GM19397 (cell line): ENCODE results near the gene NGRN.

Experiments used
- ATAC-seq: cut with Tn5 transposase; IDR thresholded peaks from one replicate; pipeline ENCODE4 v1.9.1; 2021; ENCODE audit warnings: mild to moderate bottlenecking, moderate library complexity; ENCODE audit not compliant: unreplicated experiment

The NGRN gene, protein sequence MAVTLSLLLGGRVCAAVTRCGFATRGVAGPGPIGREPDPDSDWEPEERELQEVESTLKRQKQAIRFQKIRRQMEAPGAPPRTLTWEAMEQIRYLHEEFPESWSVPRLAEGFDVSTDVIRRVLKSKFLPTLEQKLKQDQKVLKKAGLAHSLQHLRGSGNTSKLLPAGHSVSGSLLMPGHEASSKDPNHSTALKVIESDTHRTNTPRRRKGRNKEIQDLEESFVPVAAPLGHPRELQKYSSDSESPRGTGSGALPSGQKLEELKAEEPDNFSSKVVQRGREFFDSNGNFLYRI

DNA sequence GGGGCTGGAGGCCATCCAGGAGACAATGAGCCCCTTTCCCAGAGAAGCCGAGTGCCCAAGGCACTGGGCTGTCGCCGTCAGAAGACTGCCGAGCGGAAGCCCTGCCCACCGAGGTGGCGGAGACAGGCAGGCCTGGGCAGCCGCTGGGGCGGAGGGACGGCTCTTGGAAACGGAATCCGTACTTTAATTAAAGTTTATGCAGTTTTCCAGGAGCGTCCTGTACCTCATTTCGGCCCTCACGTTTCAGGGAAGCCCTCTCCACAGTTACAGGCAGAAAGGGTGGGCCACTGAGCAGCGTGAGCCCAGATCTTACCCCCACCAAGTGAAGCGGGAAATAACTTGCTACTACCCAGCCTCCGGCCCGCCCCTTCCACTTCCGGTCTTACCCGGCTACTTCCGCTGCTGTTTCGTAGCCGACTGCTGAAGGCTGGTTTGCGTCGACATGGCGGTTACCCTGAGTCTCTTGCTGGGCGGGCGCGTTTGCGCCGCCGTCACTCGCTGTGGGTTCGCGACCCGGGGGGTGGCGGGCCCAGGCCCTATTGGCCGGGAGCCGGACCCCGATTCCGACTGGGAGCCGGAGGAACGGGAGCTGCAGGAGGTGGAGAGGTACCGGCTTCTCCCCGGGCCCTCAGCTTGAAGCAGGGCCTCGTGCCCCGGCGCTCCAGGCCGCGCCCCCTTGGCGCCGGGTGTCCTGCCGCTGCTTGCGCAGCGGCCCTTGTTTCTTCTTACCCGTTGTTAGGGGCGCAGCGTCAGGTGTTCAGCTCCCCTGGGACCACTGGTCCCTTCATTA, at the start of gene NGRN:
TSS of gene NGRN (plus strand) at position 402 of the 790 bp plus-strand sequence. CDS start at position 443, 41 bp downstream.
- peak; percentile 91 for ATAC-seq

- ATAC-seq, result no peak
Measured at GRCh38 chr15:90217671-90218394, 47.6 kb upstream of the NGRN start.

DNA sequence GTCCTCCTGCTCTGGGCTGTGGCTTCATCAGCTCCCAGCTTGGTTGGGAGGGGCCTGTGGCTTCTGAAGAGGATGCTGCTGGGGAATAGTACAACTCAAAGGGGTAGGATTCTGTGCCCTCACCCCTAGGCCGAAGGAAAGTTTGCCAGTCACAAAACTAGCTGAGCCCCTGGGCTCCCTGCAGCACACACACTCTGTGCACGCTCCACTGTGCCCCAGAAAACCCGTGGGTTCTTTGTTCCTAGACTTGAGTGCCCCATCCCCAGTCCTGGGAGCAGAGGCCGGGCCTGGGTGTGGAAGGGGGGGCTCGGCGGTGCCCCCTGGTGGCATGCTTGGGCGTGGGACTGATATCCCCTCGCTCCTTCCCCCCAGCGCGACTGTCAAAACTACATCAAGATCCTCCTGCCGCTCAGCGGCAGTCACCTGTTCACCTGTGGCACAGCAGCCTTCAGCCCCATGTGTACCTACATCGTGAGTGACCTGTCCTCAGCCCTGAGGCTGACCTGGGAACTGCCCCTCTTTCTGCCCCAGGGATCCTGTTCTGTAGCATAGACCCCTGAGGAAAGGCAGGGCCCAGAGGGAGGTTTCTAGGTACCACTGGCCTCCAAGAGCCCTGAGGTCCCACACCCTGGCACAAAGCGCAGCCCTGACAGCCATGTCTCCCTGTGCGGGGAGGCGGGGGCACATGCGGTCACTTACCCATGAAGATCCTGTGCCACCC, 45.9 kb upstream of the NGRN start:
- ATAC-seq, result no peak

DNA sequence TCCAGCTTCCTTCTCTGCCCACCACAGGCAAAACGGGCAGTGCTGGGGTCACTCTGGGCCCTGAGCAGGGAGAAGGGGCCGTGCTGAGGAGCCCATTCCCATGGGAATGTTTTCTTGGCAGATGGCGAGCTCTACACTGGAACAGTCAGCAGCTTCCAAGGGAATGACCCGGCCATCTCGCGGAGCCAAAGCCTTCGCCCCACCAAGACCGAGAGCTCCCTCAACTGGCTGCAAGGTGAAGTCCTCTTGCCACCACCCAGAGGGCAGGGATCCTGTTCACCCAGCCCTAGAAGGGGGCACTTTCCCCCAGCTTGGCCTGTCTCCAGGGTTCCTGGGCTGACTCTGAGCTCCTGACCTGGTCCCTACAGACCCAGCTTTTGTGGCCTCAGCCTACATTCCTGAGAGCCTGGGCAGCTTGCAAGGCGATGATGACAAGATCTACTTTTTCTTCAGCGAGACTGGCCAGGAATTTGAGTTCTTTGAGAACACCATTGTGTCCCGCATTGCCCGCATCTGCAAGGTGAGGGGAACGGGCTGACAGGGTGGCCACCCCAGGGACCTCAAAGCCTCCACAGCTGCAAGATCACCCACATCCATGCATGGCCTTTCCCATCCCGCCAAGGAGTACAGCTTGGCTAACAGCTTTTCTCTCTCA, 44.1 kb upstream of the NGRN start:
- no peak for ATAC-seq

DNA sequence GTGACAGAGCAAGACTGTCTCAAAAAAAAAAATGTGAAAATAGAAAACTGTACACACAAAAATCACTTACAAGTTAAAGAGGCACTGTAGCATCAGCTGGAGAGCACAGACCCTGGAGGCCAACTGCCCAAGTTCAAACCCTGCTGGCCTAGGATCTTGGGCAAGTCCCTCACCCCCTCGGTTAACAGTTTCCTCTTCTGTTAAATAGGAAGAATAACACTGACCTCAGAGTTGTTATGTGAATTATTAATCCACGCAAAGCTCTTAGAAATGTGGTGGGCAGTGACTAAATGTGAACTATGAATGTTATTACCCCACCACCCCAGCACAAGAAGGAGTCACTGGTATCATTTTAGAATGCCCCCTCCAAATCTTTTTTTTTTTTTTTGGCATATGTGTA, 42.9 kb upstream of the NGRN start:
- no peak for ATAC-seq

- ATAC-seq, result no peak
Measured at GRCh38 chr15:90223441-90224165, 41.9 kb upstream of the NGRN start.

- no peak for ATAC-seq
Measured at GRCh38 chr15:90225047-90225446, 40.4 kb upstream of the NGRN start.

GRCh38 chr15:90225504-90226234, 39.8 kb upstream of the NGRN start:
- no peak for ATAC-seq

- ATAC-seq, result no peak
Measured at GRCh38 chr15:90227336-90227735, 38.1 kb upstream of the NGRN start.

- ATAC-seq, result no peak
Measured at GRCh38 chr15:90227816-90228772, 37.4 kb upstream of the NGRN start.

GRCh38 chr15:90228960-90229359, 36.5 kb upstream of the NGRN start:
- ATAC-seq, result no peak

- ATAC-seq, result no peak
Measured at GRCh38 chr15:90230071-90230494, 35.4 kb upstream of the NGRN start.

DNA sequence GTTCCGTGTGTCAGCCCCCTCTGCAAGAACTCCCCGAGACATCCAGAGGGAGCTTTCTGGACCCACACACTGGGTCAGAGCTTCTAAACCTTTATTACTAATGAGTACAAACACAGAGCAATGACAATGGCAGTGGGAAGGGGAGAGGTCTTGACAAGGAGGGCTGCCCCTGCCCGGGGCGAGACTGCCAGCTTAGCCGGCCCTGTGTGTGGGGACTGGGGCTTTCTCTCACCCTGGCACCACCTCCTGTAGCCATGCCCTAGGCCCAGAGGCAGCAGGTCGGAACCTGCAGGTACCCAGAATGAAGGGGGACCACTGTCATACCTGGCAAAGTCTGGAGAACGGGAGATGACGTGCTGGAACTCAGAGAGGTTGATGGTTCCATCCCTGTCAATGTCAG, 34.9 kb upstream of the NGRN start:
- no peak for ATAC-seq

DNA sequence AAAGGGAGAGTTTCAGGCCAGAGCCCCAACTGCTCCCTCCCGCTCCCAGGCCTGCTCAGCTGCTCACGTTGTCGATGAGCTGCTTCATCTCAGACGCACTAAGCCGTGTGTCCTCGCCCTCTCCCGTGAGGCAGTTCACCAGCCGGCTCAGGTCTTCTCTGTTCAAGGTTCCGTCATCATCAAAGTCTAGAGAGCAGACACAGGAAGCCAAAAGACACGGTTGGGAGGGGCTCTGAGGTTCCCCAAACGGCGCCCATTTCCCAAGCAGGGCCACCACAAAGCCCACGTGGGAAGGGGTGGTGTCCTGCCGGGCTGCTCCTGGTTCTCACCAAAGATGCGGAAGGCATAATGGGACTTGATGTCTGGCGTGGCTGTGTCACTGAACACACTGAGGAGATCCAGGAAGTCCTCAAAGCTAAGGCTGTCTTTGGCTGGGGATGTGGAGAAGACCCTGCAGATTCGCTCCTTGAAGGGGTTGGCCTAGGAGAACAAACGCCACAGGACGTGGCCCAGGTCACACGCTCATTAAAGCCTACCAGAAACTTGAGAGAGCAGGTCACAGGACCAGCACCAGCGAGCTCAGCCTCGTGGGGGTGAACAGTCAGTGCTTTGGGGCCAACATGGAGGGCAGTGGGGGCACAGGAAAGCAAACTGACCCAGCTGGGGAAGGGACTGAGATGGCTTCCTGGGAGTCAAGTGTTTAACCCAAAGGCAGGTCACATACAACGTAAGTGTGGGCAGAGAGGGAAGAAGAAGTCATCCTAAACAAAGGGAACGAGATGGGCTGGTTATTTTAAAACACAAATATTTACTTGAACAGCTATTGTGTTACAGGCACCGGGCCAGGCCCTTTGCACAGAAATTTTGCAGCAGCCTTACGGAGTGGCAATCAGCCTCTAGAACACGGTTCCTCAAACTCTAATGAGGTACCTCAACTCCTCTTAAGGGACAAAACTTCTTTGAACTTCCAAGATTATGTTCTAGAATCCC, 34.1 kb upstream of the NGRN start:
- ATAC-seq, result no peak

- no peak for ATAC-seq
Measured at GRCh38 chr15:90232196-90232595, 33.3 kb upstream of the NGRN start.

DNA sequence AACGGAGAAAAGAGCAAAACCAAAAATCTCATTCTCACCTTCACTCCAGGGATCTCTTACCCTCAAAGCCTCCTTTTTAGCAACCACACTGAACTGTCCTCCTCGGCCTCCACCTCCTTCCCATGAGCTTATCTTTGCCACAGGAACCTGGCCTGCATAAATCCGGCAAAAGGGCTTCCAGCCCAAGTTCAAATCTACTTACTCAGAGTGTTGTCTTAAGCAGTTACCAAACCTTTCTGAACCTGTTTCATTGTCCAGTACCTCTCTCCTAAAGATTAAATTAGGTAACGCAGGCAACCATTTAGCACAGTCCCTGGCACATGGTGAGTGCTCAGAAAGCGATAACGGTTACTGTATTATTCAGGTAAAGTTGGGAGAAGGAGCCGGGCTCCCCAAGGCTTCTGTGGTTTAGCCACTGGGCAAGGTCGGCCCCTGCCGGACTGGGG, 32.5 kb upstream of the NGRN start:
- no peak for ATAC-seq
